HCT116 (cell line): ENCODE measurements around the gene CACNG3. TPM values are rescaled to one million over a fixed set of nuclear protein-coding genes. Genes with fewer than 3 reads are reported as not detected.

Experiments used
- ATAC-seq: fragments of 200-7000 bp; cut with Tn5 transposase; 2 replicates; pipeline ENCODE4 v1.9.1; 2020; ENCODE audit warnings: mild to moderate bottlenecking, moderate library complexity
- BruUV-seq: library from RNA; stranded (reverse); fragments of 400-500 nt; replicated peaks from 2 replicates; lab custom pipeline; 2021; lab: Mats Ljungman, UMichigan
- CTCF ChIA-PET: fragments of 300-600 bp; sonication (Branson Sonifier 250); formaldehyde crosslinking; loops from one replicate; lab custom pipeline; 2021; ENCODE audit warnings: antibody characterized with exemption; lab: Charles Lee
- POLR2A ChIA-PET: fragments of 300-600, 350-600 bp; sonication (Branson Sonifier 250); formaldehyde crosslinking; loops from one replicate; lab custom pipeline; 2021; ENCODE audit warnings: antibody characterized with exemption; lab: Charles Lee
- RAD21 ChIA-PET, 2 experiments: fragments of 300-600 bp; sonication (Branson Sonifier 250); formaldehyde crosslinking; loops; one replicate each; lab custom pipeline; 2023; ENCODE audit warnings: low total read pairs in 2 of 2; ENCODE audit not compliant: uncharacterized antibody in 2 of 2, unreplicated experiment in 2 of 2, low non-redundant PET in 1 of 2; lab: Charles Lee
- DNase-seq: peaks from one replicate; pipeline ENCODE4 v3.0.0-alpha.2; 2010; ENCODE audit warnings: low read depth, low spot score
- H2AFZ ChIP-seq: fragments of 200-600 bp; shearing (Covaris generic), sonication (generic); 2 replicates; pipeline ENCODE4 v1.6.1; 2017; ENCODE audit warnings: low read depth, mixed run types, mixed read lengths, antibody characterized with exemption, low read length; ENCODE audit not compliant: poor library complexity, severe bottlenecking
- H3K27ac ChIP-seq: 2 replicates; pipeline ENCODE4 v1.5.1; 2012; ENCODE audit warnings: low read depth, low read length
- H3K27me3 ChIP-seq: fragments of 200-600 bp; sonication (generic); 2 replicates; pipeline ENCODE4 v1.6.1; 2016; ENCODE audit warnings: mixed run types, low read length, mixed read lengths; ENCODE audit not compliant: insufficient read depth
- H3K36me3 ChIP-seq, 2 experiments: fragments of 200-500 bp in 1 of 2; fragments of 200-600 bp in 1 of 2; sonication (Bioruptor generic) in 1 of 2; sonication (generic) in 1 of 2; 2 replicates each; pipeline versions ENCODE4 v1.5.1 to v1.6.1; 2014 to 2016; ENCODE audit warnings: low read length in 2 of 2, inconsistent platforms in 1 of 2, mixed read lengths in 1 of 2, mixed run types in 1 of 2; ENCODE audit not compliant: insufficient read depth in 2 of 2, control insufficient read depth in 1 of 2
- H3K4me1 ChIP-seq, 2 experiments: fragments of 200-600 bp in 1 of 2; sonication (generic) in 1 of 2; 2 replicates each; pipeline versions ENCODE4 v1.5.1 to v1.6.1; 2012 to 2017; ENCODE audit warnings: low read length in 2 of 2, inconsistent platforms in 1 of 2, mild to moderate bottlenecking in 1 of 2, mixed read lengths in 1 of 2, mixed run types in 1 of 2, moderate library complexity in 1 of 2; ENCODE audit not compliant: insufficient read depth in 2 of 2, control insufficient read depth in 1 of 2
- H3K4me2 ChIP-seq: fragments of 200-600 bp; sonication (generic); 2 replicates; pipeline ENCODE4 v1.6.1; 2017; ENCODE audit warnings: mixed run types, low read length, mixed read lengths
- H3K4me3 ChIP-seq, 2 experiments: fragments of 200-600 bp in 1 of 2; sonication (generic) in 1 of 2; replicated peaks in 1 of 2; 2 replicates each; pipeline ENCODE4 v1.5.1; 2011 to 2016; ENCODE audit warnings: low read length in 2 of 2, control low read depth in 1 of 2, low read depth in 1 of 2, mild to moderate bottlenecking in 1 of 2, mixed read lengths in 1 of 2, mixed run types in 1 of 2
- H3K79me2 ChIP-seq: fragments of 200-600 bp; sonication (generic); 2 replicates; pipeline ENCODE4 v1.6.1; 2017; ENCODE audit warnings: mild to moderate bottlenecking, mixed run types, low read length, moderate library complexity, mixed read lengths; ENCODE audit not compliant: insufficient read depth
- H3K9ac ChIP-seq: fragments of 200-600 bp; sonication (generic); 2 replicates; pipeline ENCODE4 v1.6.1; 2016; ENCODE audit warnings: low read length, mixed read lengths
- H3K9me2 ChIP-seq: fragments of 200-600 bp; sonication (generic), shearing (Covaris generic); 2 replicates; pipeline ENCODE4 v1.6.1; 2017; ENCODE audit warnings: mixed run types, mild to moderate bottlenecking, moderate library complexity; ENCODE audit not compliant: insufficient read depth
- H3K9me3 ChIP-seq, 2 experiments: fragments of 200-500 bp in 1 of 2; fragments of 200-600 bp in 1 of 2; sonication (Bioruptor generic) in 1 of 2; sonication (generic) in 1 of 2; 2 replicates each; pipeline ENCODE4 v1.6.1; 2014 to 2017; ENCODE audit warnings: low read length in 2 of 2, mixed read lengths in 2 of 2, inconsistent platforms in 1 of 2, low read depth in 1 of 2, mild to moderate bottlenecking in 1 of 2, mixed run types in 1 of 2, moderate library complexity in 1 of 2; ENCODE audit not compliant: control insufficient read depth in 1 of 2, insufficient read depth in 1 of 2
- H4K20me1 ChIP-seq: fragments of 200-600 bp; sonication (generic), shearing (Covaris generic); 2 replicates; pipeline ENCODE4 v1.6.1; 2017; ENCODE audit warnings: mixed run types, mild to moderate bottlenecking, moderate library complexity; ENCODE audit not compliant: insufficient read depth
- CEBPB ChIP-seq: IDR thresholded peaks from 2 replicates; pipeline ENCODE4 v1.6.1; 2012; ENCODE audit warnings: low read depth
- ELF1 ChIP-seq: IDR thresholded peaks from 2 replicates; pipeline ENCODE4 v1.6.1; 2012; ENCODE audit warnings: low read depth, borderline replicate concordance
- EZH2phosphoT487 ChIP-seq: fragments of 200-600 bp; IDR thresholded peaks from 2 replicates; pipeline ENCODE4 v1.6.1; 2018; ENCODE audit warnings: antibody characterized with exemption, borderline replicate concordance
- FOSL1 ChIP-seq: IDR thresholded peaks from 2 replicates; pipeline ENCODE4 v1.6.1; 2012; ENCODE audit warnings: low read depth
- JUND ChIP-seq: IDR thresholded peaks from 2 replicates; pipeline ENCODE4 v1.6.1; 2012
- POLR2AphosphoS5 ChIP-seq: IDR thresholded peaks from 2 replicates; pipeline ENCODE4 v1.6.1; 2011; ENCODE audit warnings: mild to moderate bottlenecking, low read depth, low read length, moderate library complexity
- RAD21 ChIP-seq: IDR thresholded peaks from 2 replicates; pipeline ENCODE4 v1.6.1; 2012; ENCODE audit warnings: low read depth, mild to moderate bottlenecking
- YY1 ChIP-seq: IDR thresholded peaks from 2 replicates; pipeline ENCODE4 v1.6.1; 2011; ENCODE audit warnings: low read length, low read depth, moderate library complexity, mild to moderate bottlenecking; ENCODE audit not compliant: insufficient replicate concordance; ENCODE audit errors: extremely low read depth
- ZNF274 ChIP-seq: fragments of 200-500 bp; sonication (Bioruptor generic); IDR thresholded peaks from 2 replicates; pipeline ENCODE4 v1.6.1; 2014; ENCODE audit warnings: mild to moderate bottlenecking, low read depth, low read length, inconsistent platforms
- intact Hi-C: fragments of 100-400 bp; cut with micrococcal nuclease; formaldehyde crosslinking; loops from 2 replicates; pipeline ENCODE4 v1.10.0; 2022
- total RNA-seq: library from RNA; stranded (reverse); gene quantifications from one replicate; pipeline ENCODE4 v1.2.1, GENCODE V29; 2021; ENCODE audit not compliant: unreplicated experiment
- TF ChIP-seq, protein P1 (sequence below), 3 experiments: fragments of 200-600 bp in 1 of 3; sonication (generic) in 1 of 3; IDR thresholded peaks in 2 of 3; conservative IDR thresholded peaks in 1 of 3; 2 replicates each; pipeline ENCODE4 v1.5.1; 2012 to 2017; ENCODE audit warnings: low read depth in 2 of 3, low read length in 2 of 3, antibody characterized with exemption in 1 of 3, borderline replicate concordance in 1 of 3, control low read depth in 1 of 3, mild to moderate bottlenecking in 1 of 3, mixed read lengths in 1 of 3, mixed run types in 1 of 3, moderate library complexity in 1 of 3; ENCODE audit not compliant: insufficient read depth in 1 of 3
- TF ChIP-seq, protein P2 (sequence below): IDR thresholded peaks from 2 replicates; pipeline ENCODE4 v1.6.1; 2012

CACNG3 gene
- total RNA-seq, 1 experiment from 2014 or later: not detected

DNA sequence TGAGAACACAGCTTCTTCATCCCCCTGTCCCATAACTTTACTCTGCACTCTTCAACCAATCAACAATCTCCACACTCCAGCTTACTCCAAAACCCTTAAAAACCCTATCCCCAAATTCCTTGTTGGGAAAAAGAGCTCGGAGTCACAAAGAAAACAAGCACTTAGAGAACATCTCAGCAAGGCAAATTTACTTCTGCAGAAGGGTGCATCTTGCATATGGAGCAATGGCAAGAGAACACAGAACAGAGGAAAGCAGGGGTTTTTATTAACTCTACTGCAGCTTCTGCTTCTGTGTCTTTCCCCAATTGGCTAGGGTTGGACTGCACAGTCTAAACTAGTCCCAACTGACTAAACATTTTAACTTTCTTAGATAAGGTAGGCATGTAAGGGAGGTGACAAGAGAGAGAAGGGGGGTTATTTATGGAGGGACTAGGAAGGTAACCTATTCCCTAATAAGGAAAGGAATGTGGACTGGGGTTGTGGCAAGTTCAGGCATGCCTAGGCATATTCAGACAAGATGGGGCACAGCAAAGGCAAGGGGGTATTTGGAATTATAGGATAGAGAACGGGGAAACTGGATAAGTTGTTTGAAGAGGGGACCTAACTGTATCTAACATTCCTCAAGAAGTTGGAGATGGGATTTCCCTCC lies 125.5 kb downstream of the CACNG3 start (continued):
- TF ChIP-seq, protein P1, sequence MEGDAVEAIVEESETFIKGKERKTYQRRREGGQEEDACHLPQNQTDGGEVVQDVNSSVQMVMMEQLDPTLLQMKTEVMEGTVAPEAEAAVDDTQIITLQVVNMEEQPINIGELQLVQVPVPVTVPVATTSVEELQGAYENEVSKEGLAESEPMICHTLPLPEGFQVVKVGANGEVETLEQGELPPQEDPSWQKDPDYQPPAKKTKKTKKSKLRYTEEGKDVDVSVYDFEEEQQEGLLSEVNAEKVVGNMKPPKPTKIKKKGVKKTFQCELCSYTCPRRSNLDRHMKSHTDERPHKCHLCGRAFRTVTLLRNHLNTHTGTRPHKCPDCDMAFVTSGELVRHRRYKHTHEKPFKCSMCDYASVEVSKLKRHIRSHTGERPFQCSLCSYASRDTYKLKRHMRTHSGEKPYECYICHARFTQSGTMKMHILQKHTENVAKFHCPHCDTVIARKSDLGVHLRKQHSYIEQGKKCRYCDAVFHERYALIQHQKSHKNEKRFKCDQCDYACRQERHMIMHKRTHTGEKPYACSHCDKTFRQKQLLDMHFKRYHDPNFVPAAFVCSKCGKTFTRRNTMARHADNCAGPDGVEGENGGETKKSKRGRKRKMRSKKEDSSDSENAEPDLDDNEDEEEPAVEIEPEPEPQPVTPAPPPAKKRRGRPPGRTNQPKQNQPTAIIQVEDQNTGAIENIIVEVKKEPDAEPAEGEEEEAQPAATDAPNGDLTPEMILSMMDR (IDR thresholded peaks at IDR 0.05 in 2 of 3, conservative IDR thresholded peaks at IDR 0.05 in 1 of 3; ENCODE audit: borderline replicate concordance in 1 of 3, insufficient read depth in 1 of 3, low read depth in 2 of 3, low read length in 2 of 3): no peak
- TF ChIP-seq CEBPB: no peak
- no peak for TF ChIP-seq RAD21
- no peak for TF ChIP-seq ZNF274
- TF ChIP-seq, all 23 proteins: peak for 0

DNA sequence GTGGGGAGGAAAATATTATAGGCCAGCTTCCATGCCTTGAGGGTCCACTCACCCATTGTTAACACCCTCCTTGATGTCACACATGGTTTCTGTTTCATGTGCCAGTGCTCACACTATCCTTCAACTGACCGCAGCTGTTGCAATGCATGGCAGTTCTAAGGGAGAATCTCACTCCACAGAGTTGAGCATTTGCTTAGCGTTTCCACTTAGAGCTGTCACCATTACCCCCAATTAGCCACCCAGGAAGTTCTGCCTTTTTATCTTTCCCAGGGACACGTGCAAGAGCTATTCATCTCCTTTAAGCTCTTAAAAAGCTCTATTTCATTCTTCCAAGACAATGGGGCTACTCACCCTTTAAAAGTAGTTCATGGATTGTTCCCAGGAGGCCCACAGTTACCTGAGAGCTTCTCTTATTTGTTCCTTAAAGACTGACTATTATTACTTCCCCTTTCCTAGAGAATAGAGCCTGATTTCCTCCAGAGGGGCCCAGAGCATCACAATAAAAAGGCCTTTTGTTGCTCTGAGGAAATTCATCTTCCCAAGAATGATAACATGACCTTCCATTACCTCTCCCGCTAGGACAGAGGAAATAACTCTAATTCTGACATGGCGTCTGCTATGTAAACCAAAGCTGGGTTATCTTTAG lies 126.8 kb downstream of the CACNG3 start:
- no peak overlapping the region for H3K4me2 ChIP-seq
- no peak overlapping the region for H3K4me3 ChIP-seq
- H2AFZ ChIP-seq: no peak overlapping the region
- no peaks in the 10 kb centered on the region for H3K9me3 ChIP-seq
- no peaks in the 10 kb centered on the region for H3K9me2 ChIP-seq
- ChIA-PET RAD21 (no interaction called here), POLR2A (no interaction called here), CTCF (no interaction called here)
- no peak for ATAC-seq
- H3K27ac ChIP-seq: no peak overlapping the region
- H3K36me3 ChIP-seq: no peaks in the 10 kb centered on the region
- intact Hi-C loops: no loop called here
- no peak for DNase-seq
- no TSS peak for BruUV-seq
- H3K9ac ChIP-seq: no peak overlapping the region
- no peaks in the 10 kb centered on the region for H3K4me1 ChIP-seq
- no peaks in the 10 kb centered on the region for H4K20me1 ChIP-seq
- H3K79me2 ChIP-seq: no peaks in the 10 kb centered on the region
- no peaks in the 10 kb centered on the region for H3K27me3 ChIP-seq
- no peak for TF ChIP-seq ELF1
- no peak for TF ChIP-seq CEBPB
- no peak for TF ChIP-seq ZNF274
- no peak for TF ChIP-seq YY1
- no peak for TF ChIP-seq POLR2AphosphoS5
- TF ChIP-seq EZH2phosphoT487: no peak
- TF ChIP-seq RAD21: no peak
- TF ChIP-seq, protein P2, sequence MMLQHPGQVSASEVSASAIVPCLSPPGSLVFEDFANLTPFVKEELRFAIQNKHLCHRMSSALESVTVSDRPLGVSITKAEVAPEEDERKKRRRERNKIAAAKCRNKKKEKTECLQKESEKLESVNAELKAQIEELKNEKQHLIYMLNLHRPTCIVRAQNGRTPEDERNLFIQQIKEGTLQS: no peak
- TF ChIP-seq JUND: no peak
- TF ChIP-seq FOSL1: no peak
